Sigmoid colon (tissue), 7 donors: ENCODE results near the gene C14orf180. TPM values are rescaled to one million over a fixed set of nuclear protein-coding genes. Genes with fewer than 3 reads are reported as not detected.

Experiments
- DNase-seq: peaks from one replicate; pipeline ENCODE4 v3.0.0-alpha.2; 2019
- H3K27ac ChIP-seq, 4 donors: fragments of 200-600 bp; sonication (generic); one replicate each; pipeline ENCODE4 v1.5.1; 2016 to 2019; ENCODE audit warnings: mild to moderate bottlenecking in 1 of 4
- H3K27me3 ChIP-seq, 3 donors: fragments of 200-600 bp; sonication (generic); one replicate each; pipeline ENCODE4 v1.5.1; 2019; ENCODE audit warnings: mild to moderate bottlenecking in 1 of 3
- H3K36me3 ChIP-seq, 4 donors: fragments of 200-600 bp; sonication (generic); one replicate each; pipeline ENCODE4 v1.5.1; 2016 to 2019
- H3K4me1 ChIP-seq, 4 donors: fragments of 200-600 bp; sonication (generic); one replicate each; pipeline ENCODE4 v1.5.1; 2017 to 2019
- H3K4me3 ChIP-seq, 4 donors: fragments of 200-600 bp; sonication (generic); one replicate each; pipeline ENCODE4 v1.5.1; 2017 to 2019; ENCODE audit warnings: mild to moderate bottlenecking in 2 of 4, moderate library complexity in 1 of 4
- H3K9me3 ChIP-seq, 4 donors: fragments of 200-600 bp in 3 of 4; sonication (generic) in 3 of 4; one replicate each; pipeline versions ENCODE4 v1.5.1 to v1.6.1; 2013 to 2019
- EP300 ChIP-seq, 4 donors: sonication (generic); formaldehyde crosslinking; IDR thresholded peaks; one replicate each; pipeline ENCODE4 v1.6.1; 2017; ENCODE audit warnings: antibody characterized with exemption in 4 of 4
- POLR2A ChIP-seq, 2 donors: fragments of 450-650 bp; IDR thresholded peaks; one replicate each; pipeline ENCODE4 v1.6.1; 2016; ENCODE audit warnings: antibody characterized with exemption in 2 of 2, mild to moderate bottlenecking in 2 of 2, moderate library complexity in 2 of 2
- POLR2AphosphoS5 ChIP-seq, 4 donors: sonication (generic); formaldehyde crosslinking; IDR thresholded peaks; one replicate each; pipeline ENCODE4 v1.6.1; 2017; ENCODE audit warnings: antibody characterized with exemption in 4 of 4
- WGBS, 2 donors: extraction: QIAGEN DNeasy Blood & Tissue Kit; methylation state at CpG; one replicate each; pipeline ENCODE4 v1.1.7; 2013; 5-methylcytosine and 5-hydroxymethylcytosine counted together
- intact Hi-C: fragments of 100-400 bp; cut with DNase I; formaldehyde crosslinking; loops from one replicate; pipeline ENCODE4 v1.15.1; 2023
- polyA plus RNA-seq, 3 donors: library from polyadenylated mRNA; stranded (reverse); fragments of 200-250 nt; gene quantifications; one replicate each; pipeline ENCODE4 v1.2.3, GENCODE V29; 2013
- total RNA-seq, 4 donors: library from RNA; depleted of rRNA; stranded (reverse); fragments of >200 nt; gene quantifications; one replicate each; pipeline ENCODE4 v1.1.0, GENCODE V29; 2016
- TF ChIP-seq, protein P1 (sequence below), 4 experiments: fragments of 450-650 bp in 3 of 4; fragments of 200-600 bp in 1 of 4; IDR thresholded peaks; one replicate each; pipeline ENCODE4 v1.5.1; 2016 to 2019; ENCODE audit warnings: antibody characterized with exemption in 4 of 4, mild to moderate bottlenecking in 3 of 4, moderate library complexity in 2 of 4
- donor health status: healthy with polysubstance abuse.
- donor health status: Bipolar disorder and iron deficiency.
- donor health status: healthy.

Gene C14orf180
- total and polyA plus RNA-seq, 7 donors, result 0.16 to 5.0 (median 0.58) TPM; not detected in 1

DNA sequence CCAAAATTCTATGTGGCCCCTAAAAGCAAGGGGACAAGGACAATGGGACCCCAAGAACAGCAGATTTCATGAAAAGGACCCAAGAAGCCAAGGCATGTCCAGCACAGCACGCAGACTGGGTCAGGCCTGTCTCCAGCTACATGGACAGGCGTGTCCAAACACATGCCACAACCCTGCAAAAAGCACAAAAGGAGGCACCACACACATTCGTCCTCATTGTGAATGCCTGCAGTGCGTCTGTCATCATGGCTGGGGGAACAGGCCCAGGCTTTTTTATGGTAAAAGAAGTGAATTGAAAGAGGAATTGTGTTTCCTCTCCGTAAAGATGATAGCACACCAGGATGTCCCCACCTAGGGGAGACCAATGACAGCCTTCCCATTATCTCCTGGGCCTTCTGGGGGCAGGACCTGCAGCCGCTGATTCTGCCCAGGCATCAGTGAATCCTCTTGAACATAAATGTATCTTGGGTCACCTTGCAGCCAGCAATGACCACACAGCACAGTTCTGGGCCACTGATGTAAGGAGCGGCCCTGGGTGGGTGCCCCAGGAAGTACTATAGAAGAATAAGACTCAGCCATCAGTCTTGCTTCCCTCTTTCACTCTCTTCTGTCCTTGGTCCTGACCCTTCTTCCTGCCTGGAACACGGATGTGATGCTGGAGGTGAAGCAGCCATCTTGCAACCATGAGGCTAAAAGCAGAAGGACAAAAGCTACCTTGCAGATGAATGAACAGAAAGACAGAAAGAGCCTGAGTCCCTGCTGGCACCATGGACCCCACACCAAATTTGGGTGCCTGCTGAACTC lies 29.8 kb upstream of the C14orf180 start:
- peaks cover 0 to 54% (median 18%) of the 10 kb centered on the region in 3 donors for H3K27me3 ChIP-seq
- no peak overlapping the region for H3K27ac ChIP-seq
- peak; percentile 30 for DNase-seq
- no peaks in the 10 kb centered on the region for H3K9me3 ChIP-seq
- peaks cover 0 to 9% (median 3%) of the 10 kb centered on the region in 4 donors for H3K4me1 ChIP-seq
- H3K36me3 ChIP-seq, result no peaks in the 10 kb centered on the region
- 81 to 84% methylated on average over 8 of the region's 8 CpGs for WGBS, 2 donors
- intact Hi-C loops, result no loop called here
- no peak for TF ChIP-seq POLR2AphosphoS5 (IDR thresholded peaks at IDR 0.05)
- TF ChIP-seq EP300 (IDR thresholded peaks at IDR 0.05), result no peak
- no peak for TF ChIP-seq POLR2A (IDR thresholded peaks at IDR 0.05)
- TF ChIP-seq, protein P1, sequence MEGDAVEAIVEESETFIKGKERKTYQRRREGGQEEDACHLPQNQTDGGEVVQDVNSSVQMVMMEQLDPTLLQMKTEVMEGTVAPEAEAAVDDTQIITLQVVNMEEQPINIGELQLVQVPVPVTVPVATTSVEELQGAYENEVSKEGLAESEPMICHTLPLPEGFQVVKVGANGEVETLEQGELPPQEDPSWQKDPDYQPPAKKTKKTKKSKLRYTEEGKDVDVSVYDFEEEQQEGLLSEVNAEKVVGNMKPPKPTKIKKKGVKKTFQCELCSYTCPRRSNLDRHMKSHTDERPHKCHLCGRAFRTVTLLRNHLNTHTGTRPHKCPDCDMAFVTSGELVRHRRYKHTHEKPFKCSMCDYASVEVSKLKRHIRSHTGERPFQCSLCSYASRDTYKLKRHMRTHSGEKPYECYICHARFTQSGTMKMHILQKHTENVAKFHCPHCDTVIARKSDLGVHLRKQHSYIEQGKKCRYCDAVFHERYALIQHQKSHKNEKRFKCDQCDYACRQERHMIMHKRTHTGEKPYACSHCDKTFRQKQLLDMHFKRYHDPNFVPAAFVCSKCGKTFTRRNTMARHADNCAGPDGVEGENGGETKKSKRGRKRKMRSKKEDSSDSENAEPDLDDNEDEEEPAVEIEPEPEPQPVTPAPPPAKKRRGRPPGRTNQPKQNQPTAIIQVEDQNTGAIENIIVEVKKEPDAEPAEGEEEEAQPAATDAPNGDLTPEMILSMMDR (IDR thresholded peaks at IDR 0.05), result no peak
- H3K4me3 ChIP-seq, result no peak overlapping the region

DNA sequence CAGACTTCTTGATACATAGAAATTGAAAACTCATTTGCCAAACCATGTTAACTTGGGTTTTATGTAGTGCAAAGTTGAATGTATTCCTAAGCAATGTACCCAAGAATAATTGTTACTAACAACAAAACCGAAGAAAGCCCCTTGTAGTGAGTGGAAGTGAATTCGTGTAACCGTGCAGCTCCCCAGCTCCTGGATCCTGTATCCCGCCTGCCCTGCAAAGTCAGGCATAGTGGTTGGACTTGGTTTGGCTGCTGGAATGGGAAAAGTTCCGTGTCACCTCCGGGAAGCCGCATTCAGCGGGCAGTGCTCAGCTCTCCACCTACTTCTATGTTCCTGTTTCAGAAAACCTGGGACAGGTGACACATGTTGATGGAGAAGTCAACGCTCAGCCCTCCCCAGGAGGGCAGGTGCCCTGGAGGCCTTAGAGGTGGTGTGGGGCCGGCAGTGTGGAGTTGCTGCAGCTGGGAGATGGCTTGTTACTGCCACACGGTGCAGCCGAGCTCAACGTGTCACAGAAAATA lies 29.2 kb upstream of the C14orf180 start:
- Histone ChIP-seq H3K4me3 (no peak overlapping the region), H3K9me3 (no peaks in the 10 kb centered on the region), H3K27me3 (peaks cover 0 to 53% (median 14%) of the 10 kb centered on the region in 3 donors), H3K36me3 (no peaks in the 10 kb centered on the region), H3K4me1 (peaks cover 0 to 9% (median 3%) of the 10 kb centered on the region in 4 donors), H3K27ac (no peak overlapping the region)
- intact Hi-C loops, result no loop called here
- WGBS, 2 donors, result 79 to 86% methylated on average over 13 of the region's 13 CpGs
- TF ChIP-seq POLR2AphosphoS5 (IDR thresholded peaks at IDR 0.05), result no peak
- no peak for TF ChIP-seq EP300 (IDR thresholded peaks at IDR 0.05)
- TF ChIP-seq, protein P1 (IDR thresholded peaks at IDR 0.05), result no peak
- TF ChIP-seq POLR2A (IDR thresholded peaks at IDR 0.05), result no peak
- peak; percentile 28 for DNase-seq

DNA sequence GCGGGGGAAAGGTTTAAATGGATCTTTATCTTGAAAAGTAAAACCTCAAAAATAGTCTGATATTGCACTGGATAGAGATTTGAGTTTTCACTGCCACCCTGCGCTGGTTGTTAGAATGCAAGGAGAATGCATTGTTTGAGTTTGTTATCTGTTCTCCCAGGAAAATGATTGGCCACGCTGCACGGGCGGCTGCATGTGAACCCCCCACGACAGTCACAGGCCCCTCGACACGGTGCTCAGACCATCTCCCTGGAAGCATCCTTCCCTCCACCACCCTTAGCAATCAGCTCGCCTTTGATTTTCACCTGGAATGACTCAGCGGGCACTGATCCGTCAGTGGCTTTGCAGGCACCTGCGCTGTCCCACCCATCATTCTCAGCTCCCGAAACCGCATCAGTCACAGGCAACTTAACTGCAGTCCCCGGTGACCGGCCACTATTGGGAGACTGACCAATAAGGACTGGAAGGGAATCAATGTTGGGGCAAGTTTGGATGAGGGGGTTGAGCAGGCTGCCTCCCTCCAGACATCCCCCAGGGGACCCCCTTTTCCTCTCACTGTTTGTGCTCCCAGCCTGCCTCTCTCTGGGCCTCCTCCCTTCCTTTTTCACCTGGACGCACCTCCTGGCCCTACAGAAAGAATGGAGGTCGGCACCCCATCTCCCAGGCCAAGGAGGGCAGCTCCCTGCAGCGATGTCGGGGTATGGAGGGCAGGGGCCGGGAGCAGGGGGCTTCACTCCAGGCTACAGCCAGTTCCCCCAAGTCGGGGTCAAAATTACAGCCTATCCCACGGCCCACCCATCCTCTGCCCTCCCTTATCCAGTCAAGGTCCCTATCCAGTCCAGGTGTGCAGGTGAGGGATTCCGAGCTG lies 28.5 kb upstream of the C14orf180 start:
- H3K27ac ChIP-seq, result no peak overlapping the region
- peaks cover 0 to 2% (median under 1%) of the 10 kb centered on the region in 4 donors for H3K4me1 ChIP-seq
- H3K9me3 ChIP-seq, result no peaks in the 10 kb centered on the region
- DNase-seq, result peak; percentile 40
- TF ChIP-seq POLR2AphosphoS5 (IDR thresholded peaks at IDR 0.05) (no peak), EP300 (IDR thresholded peaks at IDR 0.05) (no peak), POLR2A (IDR thresholded peaks at IDR 0.05) (no peak)
- TF ChIP-seq, protein P1 (IDR thresholded peaks at IDR 0.05), result no peak
- WGBS, 2 donors, result 58 to 79% methylated on average over 24 of the region's 24 CpGs
- H3K27me3 ChIP-seq, result peaks cover 0 to 46% (median 11%) of the 10 kb centered on the region in 3 donors
- no peaks in the 10 kb centered on the region for H3K36me3 ChIP-seq
- H3K4me3 ChIP-seq, result no peak overlapping the region
- intact Hi-C loops, result no loop called here

DNA sequence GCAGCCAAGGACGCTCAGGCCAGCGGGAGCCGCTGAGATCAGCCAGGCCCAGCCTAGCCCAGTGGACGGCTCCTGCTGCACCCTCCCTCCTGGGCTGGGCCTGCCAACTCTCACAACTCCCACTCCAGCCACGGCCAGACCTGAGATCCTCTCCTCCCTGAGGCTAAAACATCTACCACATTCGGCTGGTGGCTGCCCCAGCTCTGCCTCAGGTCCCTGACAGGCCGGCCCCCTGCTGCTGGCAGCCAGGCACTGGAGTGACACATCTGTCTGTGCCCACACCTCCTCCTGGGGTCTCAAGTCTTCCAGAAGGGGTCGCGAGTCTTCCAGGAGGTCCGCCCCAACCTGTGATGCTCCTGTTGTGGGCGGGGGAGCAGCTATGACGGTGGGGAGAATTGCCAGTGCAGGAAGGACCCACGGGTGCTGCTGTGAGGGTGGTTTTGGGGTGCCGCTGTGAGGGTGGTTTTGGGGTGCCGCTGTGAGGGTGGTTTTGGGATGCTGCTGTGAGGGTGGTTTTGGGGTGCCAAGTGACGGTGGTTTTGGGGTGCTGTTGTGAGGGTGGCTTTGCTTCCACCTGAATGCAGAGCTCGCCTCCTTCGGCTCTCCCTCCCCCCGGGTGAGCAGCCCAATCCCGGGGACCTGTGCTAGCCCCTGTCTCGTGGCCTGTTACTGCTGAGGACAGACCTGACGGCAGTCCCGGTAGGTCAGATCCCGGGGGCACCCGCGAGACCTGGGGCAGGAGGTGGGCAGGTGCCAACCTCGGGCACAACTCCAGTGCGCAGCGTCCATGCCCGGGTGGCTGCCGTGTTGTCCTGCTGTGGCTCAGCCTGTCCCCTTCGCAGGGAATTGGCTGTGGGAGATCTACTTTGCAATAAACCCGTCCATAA lies 27.5 kb upstream of the C14orf180 start:
- Histone ChIP-seq H3K36me3 (no peaks in the 10 kb centered on the region), H3K4me3 (no peak overlapping the region), H3K27me3 (peaks cover 0 to 46% (median 9%) of the 10 kb centered on the region in 3 donors), H3K9me3 (no peaks in the 10 kb centered on the region), H3K4me1 (no peaks in the 10 kb centered on the region), H3K27ac (no peak overlapping the region)
- TF ChIP-seq POLR2AphosphoS5 (IDR thresholded peaks at IDR 0.05) (no peak), POLR2A (IDR thresholded peaks at IDR 0.05) (no peak), EP300 (IDR thresholded peaks at IDR 0.05) (no peak)
- TF ChIP-seq, protein P1 (IDR thresholded peaks at IDR 0.05), result no peak
- peak; percentile 61 for DNase-seq
- intact Hi-C loops, result no loop called here
- 80 to 82% methylated on average over 33 of the region's 33 CpGs for WGBS, 2 donors
